HL-60/S4 (cell line): ENCODE data around the gene UTF1.

ENCODE experiments used
- in situ Hi-C: fragments of 300-500 bp; cut with MboI; formaldehyde crosslinking; loops from 2 replicates; pipeline ENCODE4 v1.14.3; 2022; ENCODE audit warnings: low sequenced_read_pairs

UTF1 gene

GRCh38 chr10:133243593-133243992, 13.6 kb downstream of the UTF1 start:
- in situ Hi-C loops, result no loop called here

GRCh38 chr10:133245439-133246235, 15.6 kb downstream of the UTF1 start:
- in situ Hi-C loops, result no loop called here

GRCh38 chr10:133246236-133246626, 16.2 kb downstream of the UTF1 start:
- in situ Hi-C loops, result no loop called here

- in situ Hi-C loops, result no loop called here
Measured at GRCh38 chr10:133247681-133248333, 17.8 kb downstream of the UTF1 start.

- in situ Hi-C loops, result no loop called here
Measured at GRCh38 chr10:133248334-133248715, 18.3 kb downstream of the UTF1 start.

GRCh38 chr10:133249094-133249780, 19.2 kb downstream of the UTF1 start:
- in situ Hi-C loops, result no loop called here

- in situ Hi-C loops, result no loop called here
Measured at GRCh38 chr10:133249975-133250754, 20.1 kb downstream of the UTF1 start.

GRCh38 chr10:133251388-133252222, 21.6 kb downstream of the UTF1 start:
- in situ Hi-C loops, result no loop called here

GRCh38 chr10:133252223-133252552, 22.2 kb downstream of the UTF1 start:
- in situ Hi-C loops, result no loop called here

GRCh38 chr10:133253361-133253955, 23.4 kb downstream of the UTF1 start:
- in situ Hi-C loops, result no loop called here

GRCh38 chr10:133254421-133255120, 24.6 kb downstream of the UTF1 start:
- in situ Hi-C loops, result no loop called here

- in situ Hi-C loops, result no loop called here
Measured at GRCh38 chr10:133255323-133255722, 25.3 kb downstream of the UTF1 start.

- in situ Hi-C loops, result no loop called here
Measured at GRCh38 chr10:133257489-133258065, 27.6 kb downstream of the UTF1 start.

- in situ Hi-C loops, result no loop called here
Measured at GRCh38 chr10:133258066-133258817, 28.2 kb downstream of the UTF1 start.

GRCh38 chr10:133258818-133259601, 29.0 kb downstream of the UTF1 start:
- in situ Hi-C loops, result no loop called here

GRCh38 chr10:133259602-133259989, 29.6 kb downstream of the UTF1 start:
- in situ Hi-C loops, result no loop called here

GRCh38 chr10:133260895-133261725, 31.1 kb downstream of the UTF1 start:
- in situ Hi-C loops, result no loop called here
